ENCODE results near the gene SLC13A5.
"Not testable (repeated sequence)": the region's sequence is repeated elsewhere in the genome, so short reads cannot be mapped to it uniquely, and the experiment has no call there.

Gene SLC13A5

DNA sequence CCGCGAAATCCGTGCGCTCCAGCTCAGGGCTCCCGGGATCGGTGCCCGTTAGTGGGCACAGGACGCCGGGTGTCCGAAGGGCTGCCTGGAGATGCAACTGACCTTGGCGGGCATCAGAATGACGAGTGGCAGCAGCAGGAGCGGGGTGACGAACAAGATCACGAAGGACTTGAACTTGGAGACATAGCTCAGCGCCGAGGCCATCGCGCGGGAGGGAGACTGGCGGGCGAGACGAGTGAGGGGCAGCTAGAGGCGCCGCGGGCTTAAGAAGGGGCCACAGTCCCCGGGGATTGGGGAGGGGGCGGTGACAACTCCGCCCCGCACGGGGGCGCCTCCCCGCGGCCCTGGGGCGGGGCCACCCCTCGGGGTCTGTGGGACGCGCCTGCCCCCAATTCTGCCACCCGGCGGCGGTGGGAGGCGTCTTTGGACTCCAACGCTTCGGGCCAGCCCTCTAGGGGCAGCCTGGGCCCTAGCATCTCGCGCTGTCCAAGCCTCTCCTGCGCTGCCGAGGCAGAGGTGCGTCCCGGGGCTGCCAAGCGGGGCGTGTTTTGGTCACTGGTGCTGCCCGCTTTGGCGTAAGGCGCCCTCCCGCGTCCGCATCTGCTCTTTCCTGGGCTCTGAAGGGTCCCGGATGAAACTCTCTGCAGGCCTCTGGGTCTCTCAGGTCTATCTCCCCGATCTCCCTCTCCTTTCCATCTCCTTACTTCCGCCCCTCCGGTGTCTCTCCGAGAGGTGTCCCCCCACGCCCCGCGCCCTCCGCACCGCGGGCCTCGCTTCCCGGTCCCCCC, at the start of gene SLC13A5:
Gene SLC13A5 (minus strand): TSS at position 240 of the 788 bp plus-strand sequence. CDS start 36 bp downstream, at position 204.
- in situ Hi-C loops (cut with MboI; ENCODE audit: low sequenced_read_pairs) = no loop called here

DNA sequence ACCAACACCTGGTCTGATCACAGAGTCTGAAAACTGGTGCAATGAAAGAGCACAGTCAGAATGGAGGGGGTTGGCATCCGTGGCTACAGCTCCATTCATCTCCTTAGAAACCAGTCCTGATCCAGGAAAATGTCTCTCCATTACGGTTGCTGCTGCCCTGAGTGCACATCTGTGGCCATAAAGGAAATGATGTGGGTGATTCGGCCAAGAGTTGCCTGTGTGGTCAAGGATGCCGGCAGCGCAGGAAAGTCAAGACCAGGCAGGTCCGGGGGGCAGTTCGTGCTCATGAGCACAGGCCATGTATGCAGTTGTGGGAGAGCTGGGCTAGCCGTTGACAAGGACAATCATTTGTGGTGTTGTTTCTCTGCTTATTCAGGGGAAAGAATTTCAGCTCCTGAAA, 48.6 kb upstream of the SLC13A5 start:
- in situ Hi-C loops (cut with MboI; ENCODE audit: low sequenced_read_pairs) = no loop called here

- in situ Hi-C loops (cut with MboI; ENCODE audit: low sequenced_read_pairs) = no loop called here
Measured at GRCh38 chr17:6757747-6758146, 44.6 kb upstream of the SLC13A5 start.

- in situ Hi-C loops (cut with MboI; ENCODE audit: low sequenced_read_pairs) = no loop called here
Measured at GRCh38 chr17:6756425-6757031, 43.4 kb upstream of the SLC13A5 start.

DNA sequence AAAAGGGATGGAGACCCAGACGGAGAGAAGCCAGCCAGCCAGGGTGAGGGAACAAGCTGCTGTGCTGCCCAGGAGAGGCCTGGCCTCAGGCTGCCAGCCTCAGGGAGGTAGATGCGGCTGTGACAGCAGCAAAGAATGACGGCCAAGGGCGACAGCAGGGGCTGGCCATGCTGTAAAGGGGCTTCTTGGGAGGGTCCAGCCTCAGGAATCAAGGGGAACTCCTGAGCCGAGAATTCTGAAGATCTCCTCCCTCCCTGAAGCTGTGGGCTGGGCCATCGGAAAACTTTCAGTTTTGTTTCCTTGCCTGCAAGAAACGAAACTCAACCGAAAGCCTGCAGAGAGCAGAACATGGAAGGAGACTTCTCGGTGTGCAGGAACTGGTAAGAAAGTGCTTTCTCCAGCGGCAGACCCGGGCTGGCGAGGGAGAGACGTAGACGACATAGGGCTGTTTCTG, 42.6 kb upstream of the SLC13A5 start, which contains the start of gene XAF1:
Gene XAF1 (plus strand): TSS at position 316 of the 454 bp plus-strand sequence. CDS start 33 bp downstream, at position 349.
- in situ Hi-C loops (cut with MboI; ENCODE audit: low sequenced_read_pairs) = no loop called here

- in situ Hi-C loops (cut with MboI; ENCODE audit: low sequenced_read_pairs) = no loop called here
Measured at GRCh38 chr17:6755281-6755680, 42.1 kb upstream of the SLC13A5 start.

- in situ Hi-C loops (cut with MboI; ENCODE audit: low sequenced_read_pairs) = no loop called here
Measured at GRCh38 chr17:6753546-6753945, 40.4 kb upstream of the SLC13A5 start.

- in situ Hi-C loops (cut with MboI; ENCODE audit: low sequenced_read_pairs) = no loop called here
Measured at GRCh38 chr17:6753006-6753445, 39.9 kb upstream of the SLC13A5 start.

DNA sequence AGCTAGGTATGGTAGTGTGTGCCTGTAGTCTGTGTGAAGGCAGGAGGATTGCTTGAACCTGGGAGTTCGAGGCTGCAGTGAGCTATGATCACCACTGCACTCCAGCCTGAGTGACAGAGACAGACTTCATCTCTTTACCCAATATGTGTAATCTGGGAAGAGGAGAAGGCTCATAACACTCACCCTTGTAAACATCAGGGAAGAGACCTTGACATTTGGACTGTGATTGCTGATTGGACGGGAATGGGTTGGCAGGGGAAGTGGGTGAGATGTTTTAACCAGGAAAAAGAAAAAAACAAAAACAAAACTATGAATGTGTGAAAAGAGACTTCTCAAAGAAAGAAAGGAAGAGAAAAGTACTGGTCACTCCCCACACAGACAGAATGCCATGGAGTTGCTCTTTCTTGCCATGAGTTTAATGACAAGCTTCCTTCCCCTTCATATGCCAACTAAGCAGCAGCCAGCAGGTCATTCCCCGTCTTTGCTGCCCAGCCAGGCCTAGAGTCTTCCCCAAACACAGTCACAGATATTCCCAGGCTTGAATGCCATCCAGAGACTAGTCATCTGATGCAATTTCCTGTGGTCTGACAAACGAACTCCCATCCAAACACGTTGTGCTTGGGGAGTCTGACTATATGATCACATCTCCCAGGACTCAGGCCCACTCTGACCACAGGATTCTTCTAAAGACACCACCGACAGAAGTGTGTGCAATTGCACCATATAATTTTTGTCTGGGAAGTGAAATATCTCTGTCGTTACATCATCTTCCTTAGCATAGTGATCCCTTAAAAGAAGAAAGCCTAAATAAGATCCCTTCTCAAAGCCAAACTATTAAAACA, 39.1 kb upstream of the SLC13A5 start:
- in situ Hi-C loops (cut with MboI; ENCODE audit: low sequenced_read_pairs) = no loop called here

DNA sequence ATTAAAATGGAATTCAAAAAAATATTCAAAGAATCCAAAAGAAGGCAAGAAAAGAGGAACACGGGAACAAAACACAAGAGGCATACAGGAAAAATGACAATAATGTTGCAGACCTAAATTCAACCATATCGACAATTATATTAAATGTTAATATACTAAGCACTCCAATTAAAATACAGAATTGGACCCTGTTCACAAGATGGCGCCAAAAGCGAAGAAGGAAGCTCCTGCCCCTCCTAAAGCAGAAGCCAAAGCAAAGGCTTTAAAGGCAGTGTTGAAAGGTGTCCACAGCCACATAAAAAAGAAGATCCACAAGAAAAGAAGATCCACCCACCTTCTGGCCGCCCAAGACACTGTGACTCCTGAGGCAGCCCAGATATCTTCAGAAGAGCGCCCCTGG, 36.4 kb upstream of the SLC13A5 start:
- in situ Hi-C loops (cut with MboI; ENCODE audit: low sequenced_read_pairs) = no loop called here

DNA sequence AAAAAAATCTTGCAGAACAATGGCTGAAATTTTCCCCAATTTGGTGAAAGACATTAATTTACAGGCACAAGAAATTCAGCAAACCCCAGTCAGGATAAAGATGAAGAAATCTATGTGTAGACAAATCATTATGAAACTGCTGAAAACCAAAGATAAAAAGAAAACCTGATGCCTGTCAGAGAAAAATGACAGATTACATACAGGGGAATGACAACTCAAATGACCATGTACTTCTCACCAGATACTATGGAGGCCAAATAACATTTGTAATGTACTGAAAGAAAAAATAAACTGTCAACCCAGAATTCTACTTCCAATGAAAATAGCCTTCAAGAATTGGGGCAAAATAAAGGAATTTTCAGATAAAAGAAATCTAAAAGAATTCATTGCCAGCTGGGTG, 35.4 kb upstream of the SLC13A5 start:
- in situ Hi-C loops (cut with MboI; ENCODE audit: low sequenced_read_pairs) = no loop called here

- in situ Hi-C loops (cut with MboI; ENCODE audit: low sequenced_read_pairs) = not testable (repeated sequence)
Measured at GRCh38 chr17:6746665-6747064, 33.5 kb upstream of the SLC13A5 start.

- in situ Hi-C loops (cut with MboI; ENCODE audit: low sequenced_read_pairs) = no loop called here
Measured at GRCh38 chr17:6729531-6729930, 16.4 kb upstream of the SLC13A5 start.

- in situ Hi-C loops (cut with MboI; ENCODE audit: low sequenced_read_pairs) = no loop called here
Measured at GRCh38 chr17:6724009-6724408, 10.8 kb upstream of the SLC13A5 start.

DNA sequence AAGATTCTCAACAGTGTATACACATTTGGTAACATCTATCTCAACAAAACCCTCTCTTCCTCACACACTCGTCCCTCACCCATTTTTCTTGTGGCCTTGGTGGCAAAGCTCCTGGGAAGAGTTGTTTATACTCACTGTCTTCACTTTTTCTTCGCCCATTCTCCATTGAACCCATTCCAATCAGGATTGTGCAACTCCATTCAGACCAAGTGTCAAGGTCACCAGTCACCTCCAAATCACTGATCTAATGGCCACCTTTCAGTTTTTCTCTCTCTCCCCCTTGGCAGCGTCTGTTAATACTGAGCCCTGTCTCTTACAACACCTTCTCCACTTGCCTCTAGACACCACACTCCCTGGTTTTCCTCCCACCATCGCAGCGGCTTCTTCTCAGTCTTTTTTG, 8.6 kb upstream of the SLC13A5 start:
- in situ Hi-C loops (cut with MboI; ENCODE audit: low sequenced_read_pairs) = no loop called here

DNA sequence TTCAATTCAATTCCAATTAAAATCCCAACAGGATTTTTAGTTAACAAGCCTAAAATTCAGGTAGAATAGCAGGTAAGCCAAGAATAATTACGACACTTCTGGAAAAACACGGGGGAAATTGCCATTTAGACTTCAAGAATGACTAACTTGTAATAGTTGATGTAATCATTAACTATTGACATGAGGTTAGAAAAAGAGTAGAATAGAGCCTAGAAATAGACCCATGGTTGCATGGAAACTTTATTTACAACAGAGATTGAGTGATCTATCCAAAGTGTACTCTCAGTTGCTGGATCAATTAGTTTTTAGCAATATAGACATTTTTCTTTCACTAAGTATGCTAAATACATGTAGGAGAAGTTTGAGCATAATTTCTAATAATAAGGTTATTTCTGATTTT, 3.6 kb upstream of the SLC13A5 start:
- in situ Hi-C loops (cut with MboI; ENCODE audit: low sequenced_read_pairs) = no loop called here

- in situ Hi-C loops (cut with MboI; ENCODE audit: low sequenced_read_pairs) = no loop called here
Measured at GRCh38 chr17:6714315-6714874, 1.2 kb upstream of the SLC13A5 start.

GRCh38 chr17:6713918-6714271, 726 bp upstream of the SLC13A5 start:
- in situ Hi-C loops (cut with MboI; ENCODE audit: low sequenced_read_pairs) = no loop called here

DNA sequence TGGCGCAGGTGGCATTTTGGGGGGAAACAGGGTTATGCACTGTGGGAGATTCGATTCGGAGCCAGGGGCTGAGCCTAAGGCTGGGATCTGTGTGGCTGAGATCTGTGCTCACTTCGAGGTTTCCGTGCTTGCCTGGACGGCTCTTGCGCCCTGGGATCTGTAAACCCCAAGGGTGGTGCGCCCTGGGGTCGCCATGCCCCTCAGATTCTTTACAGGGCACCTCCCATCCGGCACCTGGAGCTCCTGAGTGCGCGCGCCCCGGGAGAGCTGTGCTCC, 377 bp downstream of the SLC13A5 start:
- in situ Hi-C loops (cut with MboI; ENCODE audit: low sequenced_read_pairs) = no loop called here

GRCh38 chr17:6712058-6712853, 913 bp downstream of the SLC13A5 start:
- in situ Hi-C loops (cut with MboI; ENCODE audit: low sequenced_read_pairs) = no loop called here

- in situ Hi-C loops (cut with MboI; ENCODE audit: low sequenced_read_pairs) = no loop called here
Measured at GRCh38 chr17:6711681-6712057, 1.5 kb downstream of the SLC13A5 start.

All from HL-60/S4 (cell line).